ENCODE data around the gene RAB26.

RAB26 gene

DNA sequence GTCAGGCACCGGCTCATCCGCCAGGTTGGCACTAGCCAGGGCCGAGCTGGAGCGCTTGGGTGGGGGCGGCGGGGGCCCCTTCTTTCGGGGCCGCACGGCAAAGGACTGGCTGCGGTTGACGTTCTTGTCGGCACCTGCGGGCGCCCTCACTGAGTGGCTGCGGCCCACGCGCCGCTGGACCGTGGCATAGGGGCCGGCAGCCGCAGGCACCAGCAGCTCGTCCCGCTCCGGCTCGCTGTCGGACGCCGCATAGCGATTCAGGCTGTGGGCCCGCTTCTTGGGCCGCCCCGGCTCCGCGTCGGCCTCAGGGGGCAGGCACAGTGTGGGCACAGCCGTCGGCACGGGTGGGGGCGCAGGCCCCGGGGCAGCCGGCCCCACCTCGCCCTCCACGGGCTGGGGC lies 32.0 kb downstream of the RAB26 start:
- no peak for DNase-seq (ENCODE audit: low spot score)

DNA sequence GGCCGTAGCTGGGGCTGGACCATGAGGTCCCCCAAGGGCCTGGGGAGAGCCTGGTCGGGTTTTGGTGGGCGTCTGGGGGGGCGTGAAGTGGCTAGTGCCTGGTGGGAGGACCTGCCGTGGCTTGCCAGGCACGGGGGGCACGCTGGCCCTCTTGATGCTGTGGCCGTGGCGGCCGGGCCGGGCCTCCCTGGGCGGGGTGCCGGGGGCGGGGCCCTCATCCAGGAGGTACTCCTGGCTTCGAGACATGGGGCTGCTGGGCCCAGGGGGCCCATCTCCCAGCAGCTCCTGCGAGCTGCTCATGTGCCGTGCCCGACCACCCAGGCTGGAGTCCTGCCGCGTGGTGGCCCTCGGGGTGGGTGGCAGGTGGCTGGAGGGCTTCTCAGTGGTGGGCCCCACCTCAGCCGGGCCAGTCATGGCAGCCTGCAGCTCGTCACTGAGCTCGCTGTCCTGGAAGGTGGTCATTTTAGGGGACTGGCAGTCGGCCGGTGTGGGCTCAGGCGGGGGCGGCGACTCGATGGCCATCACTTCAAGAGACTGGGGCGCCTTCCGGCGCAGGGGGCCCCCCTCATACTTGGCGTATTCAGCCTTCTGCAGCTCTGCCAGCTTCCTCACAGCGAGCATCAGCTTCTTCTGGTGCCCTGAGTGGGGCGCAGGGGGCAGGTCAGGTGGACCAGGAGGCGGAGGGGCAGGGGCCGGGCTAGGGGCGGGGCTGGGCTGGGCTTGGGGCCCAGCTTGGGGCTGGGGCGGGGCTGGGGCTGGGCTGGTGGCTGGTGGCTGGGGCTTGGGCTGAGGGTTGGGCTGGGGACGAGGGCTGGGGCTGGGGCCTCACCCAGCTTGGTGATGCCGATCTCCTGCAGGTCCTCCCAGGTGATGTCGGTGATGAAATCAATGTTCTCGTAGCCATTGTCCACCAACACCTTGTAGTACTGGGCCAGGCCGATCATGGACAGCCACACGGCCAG lies 32.8 kb downstream of the RAB26 start:
- DNase-seq (ENCODE audit: low spot score), result no peak

DNA sequence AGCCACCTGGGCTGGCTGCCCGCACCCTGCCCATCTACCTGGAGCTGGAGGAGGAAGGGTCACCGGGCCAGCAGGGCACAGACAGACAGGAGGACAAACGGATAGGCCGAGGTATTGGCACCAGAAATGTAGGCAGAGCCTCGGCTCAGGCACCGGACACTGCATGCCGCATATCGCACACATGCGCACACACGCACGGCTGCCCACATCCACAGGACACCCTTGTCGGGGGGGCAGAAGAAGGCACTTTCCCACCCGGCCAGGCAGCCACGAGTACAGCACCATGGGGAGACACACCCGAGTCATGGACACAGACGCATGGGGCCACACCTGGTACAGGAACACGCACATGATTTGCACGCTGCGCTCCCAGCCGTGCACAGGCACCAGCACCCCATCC lies 33.5 kb downstream of the RAB26 start:
- DNase-seq (ENCODE audit: low spot score), result no peak

GRCh38 chr16:2183671-2184070 lies 35.2 kb downstream of the RAB26 start:
- DNase-seq (ENCODE audit: low spot score), result no peak

DNA sequence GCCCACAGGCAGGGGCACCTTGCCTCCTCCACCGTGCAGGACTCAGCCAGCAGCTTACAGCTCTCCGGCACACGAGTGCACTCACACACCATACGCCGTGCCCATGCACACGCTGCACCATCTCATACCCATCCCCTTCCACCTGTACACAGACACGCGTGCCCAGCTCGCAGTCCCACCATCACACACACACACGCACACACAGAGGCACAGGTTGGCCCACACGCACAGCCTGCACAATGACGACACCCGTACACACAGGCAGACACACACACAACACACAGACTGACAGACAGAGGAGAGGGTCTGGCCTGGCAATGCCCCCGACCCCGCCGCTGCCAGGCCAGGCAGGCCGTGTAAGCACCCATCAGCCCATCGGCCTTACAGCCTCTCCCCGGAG lies 35.9 kb downstream of the RAB26 start:
- no peak for DNase-seq (ENCODE audit: low spot score)

- DNase-seq (ENCODE audit: low spot score), result no peak
These were observed 36.5 kb downstream of the RAB26 start for GRCh38 chr16:2184962-2185361.

GRCh38 chr16:2186064-2186463 lies 37.6 kb downstream of the RAB26 start:
- no peak for DNase-seq (ENCODE audit: low spot score)

DNA sequence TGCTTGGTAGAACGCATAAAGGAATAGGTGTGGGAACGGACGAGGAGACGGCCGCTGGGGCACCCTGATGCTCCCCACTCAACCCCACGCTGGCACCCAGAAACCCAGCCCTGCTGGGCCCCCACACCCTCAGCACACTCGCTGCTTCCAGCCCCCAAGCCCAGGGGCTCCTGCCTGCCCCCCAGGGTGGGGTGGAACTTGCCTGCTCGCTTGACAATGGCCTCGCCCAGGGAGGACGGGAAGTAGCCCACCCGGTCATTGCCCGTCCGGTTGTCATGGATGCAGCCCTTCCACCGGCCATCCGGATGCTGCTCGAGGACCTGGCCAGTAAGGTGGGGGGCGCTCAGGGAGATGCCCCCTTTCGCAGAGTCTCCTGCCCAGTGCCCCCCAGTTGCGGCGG lies 38.1 kb downstream of the RAB26 start:
- DNase-seq (ENCODE audit: low spot score), result no peak

GRCh38 chr16:2187212-2187611 lies 38.8 kb downstream of the RAB26 start:
- DNase-seq (ENCODE audit: low spot score), result no peak

- no peak for DNase-seq (ENCODE audit: low spot score)
These were observed 40.0 kb downstream of the RAB26 start for GRCh38 chr16:2188395-2188794.

DNA sequence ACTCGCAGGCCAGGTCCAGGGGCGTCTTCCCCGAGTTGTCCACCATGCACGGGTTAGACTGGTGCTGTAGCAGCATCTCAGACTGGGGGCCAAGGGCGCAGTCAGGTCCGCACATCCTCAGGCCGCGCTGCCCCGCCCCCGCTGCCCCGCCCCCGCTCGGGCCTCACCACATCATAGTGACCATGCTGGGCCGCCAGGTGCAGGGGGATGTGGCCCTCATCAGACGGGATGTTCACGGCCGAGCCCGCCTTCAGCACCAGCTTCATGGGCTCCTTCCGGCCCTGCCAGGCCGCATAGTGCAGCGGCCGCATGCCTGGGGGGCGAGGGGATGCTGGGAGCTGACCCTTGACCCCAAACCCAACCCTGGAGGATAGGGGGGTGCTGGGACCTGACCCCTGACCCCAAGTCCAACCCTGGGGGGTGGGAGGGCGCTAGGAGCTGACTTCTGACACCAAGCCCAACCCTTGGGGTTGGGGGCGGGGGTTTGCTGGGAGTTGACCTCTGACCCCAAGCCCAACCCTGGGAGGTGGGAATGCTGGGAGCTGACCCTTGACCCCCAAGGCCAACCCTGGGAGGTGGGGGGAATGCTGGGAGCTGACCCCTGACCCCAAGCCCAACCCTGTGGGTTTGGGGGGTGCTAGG lies 40.9 kb downstream of the RAB26 start:
- no peak for DNase-seq (ENCODE audit: low spot score)

DNA sequence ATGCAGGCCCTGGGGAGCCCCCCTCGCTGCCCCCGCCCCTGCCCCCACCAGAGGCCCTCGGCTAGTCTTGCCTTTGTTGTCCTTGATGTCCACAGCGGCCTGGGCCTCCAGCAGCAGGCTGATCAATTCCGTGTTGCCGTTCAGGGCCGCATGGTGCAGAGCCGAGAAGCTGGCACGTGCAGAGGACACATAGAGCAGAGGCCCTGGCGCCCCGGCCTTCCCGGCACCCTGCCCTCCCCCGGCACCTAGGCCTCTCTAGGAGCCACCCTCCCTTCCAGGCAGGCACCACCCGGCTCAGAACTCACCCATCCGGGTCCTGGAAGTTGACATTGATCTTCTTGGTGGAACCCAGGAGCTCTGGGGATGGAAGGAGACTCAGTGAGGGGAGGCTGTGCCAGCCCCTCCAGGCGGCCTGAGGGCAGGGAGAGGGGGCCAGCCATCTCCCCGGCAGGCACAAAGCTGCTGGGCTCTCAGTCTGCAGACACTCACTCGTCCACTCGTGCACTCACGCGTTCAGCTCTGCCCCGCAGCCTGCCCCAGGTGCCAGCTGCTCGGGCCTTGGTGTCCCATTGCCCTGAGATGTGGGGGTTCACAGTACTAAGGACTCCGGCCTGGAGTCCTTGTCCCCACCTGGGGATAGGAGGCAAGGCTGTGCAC lies 41.7 kb downstream of the RAB26 start:
- DNase-seq (ENCODE audit: low spot score), result no peak

DNA sequence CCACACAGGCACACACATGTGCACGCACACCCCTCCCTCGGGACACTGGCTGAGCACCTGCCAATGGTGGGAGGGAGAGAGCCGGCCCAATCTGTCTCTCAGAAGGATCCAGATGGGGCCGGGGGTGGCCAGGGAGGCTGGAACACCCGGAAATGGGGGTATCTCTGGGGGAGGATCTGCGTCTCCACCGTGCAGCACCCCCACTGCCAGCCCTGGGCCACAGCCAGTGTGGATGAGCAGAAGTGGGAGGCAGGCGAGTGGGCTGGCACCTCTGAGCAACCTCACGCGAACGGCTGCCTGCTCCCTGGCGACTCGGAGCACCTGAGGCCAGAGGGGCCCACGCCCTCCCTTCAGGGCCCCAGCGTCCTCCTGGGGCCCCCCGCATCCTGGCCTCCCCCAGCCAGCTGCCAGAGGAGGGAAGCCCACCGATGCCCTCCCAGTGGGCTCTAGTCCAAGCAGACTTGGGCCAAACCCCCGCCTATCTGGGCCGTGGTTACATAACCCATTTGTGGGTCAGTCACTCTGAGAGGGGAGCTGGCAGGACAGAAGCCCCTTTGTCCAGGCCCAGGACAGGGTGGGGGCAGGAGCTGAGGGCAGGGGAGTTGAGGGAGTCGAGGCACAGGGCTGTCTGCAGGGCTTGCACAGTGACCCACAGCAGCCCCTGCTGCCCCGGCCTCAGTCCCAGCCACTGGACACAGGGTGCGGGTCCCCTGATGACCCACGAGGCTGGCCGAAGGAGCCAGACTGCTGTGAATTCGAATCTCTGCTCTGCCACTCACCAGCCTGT lies 42.4 kb downstream of the RAB26 start:
- DNase-seq (ENCODE audit: low spot score), result no peak

DNA sequence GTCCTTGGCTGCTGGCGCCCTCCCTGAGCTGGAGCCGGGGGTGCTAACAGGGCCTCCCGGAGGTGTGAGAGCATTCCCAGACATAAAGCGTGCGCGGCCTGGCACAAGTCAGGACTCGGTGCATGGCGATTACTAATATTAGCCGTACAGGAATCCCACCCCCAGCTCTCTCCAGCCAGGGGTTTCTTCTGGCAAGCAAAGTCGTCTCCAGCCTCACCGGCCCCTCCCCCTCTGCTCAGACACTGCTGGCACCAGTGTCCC lies 43.0 kb downstream of the RAB26 start:
- no peak for DNase-seq (ENCODE audit: low spot score)

GRCh38 chr16:2194166-2194834 lies 45.9 kb downstream of the RAB26 start:
- DNase-seq (ENCODE audit: low spot score), result no peak

DNA sequence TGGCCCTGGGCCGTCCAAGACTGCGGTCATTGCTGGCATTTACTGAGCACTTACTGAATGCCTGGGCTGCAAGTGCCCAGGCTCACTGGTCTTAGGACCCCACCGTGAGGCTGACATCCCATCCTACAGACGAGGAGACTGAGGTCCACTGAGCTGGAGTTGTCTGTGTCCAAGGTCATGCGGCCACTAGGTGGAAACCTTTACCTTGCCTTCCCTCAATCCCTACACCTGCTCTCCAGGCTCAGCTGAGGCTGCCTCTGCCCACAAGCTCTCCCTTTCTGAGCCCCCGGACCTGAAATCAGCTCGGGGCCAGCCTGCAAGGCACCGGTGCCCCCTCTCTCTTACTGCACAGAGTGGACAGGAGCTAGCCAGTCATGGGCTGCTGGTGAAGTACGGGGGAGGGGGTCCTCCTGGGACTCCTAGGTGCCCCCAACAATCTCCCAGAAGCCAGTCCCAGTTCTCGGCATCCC lies 46.5 kb downstream of the RAB26 start:
- peak; percentile 59 for DNase-seq (ENCODE audit: low spot score)

- no peak for DNase-seq (ENCODE audit: low spot score)
These were observed 47.1 kb downstream of the RAB26 start for GRCh38 chr16:2195322-2196161.

DNA sequence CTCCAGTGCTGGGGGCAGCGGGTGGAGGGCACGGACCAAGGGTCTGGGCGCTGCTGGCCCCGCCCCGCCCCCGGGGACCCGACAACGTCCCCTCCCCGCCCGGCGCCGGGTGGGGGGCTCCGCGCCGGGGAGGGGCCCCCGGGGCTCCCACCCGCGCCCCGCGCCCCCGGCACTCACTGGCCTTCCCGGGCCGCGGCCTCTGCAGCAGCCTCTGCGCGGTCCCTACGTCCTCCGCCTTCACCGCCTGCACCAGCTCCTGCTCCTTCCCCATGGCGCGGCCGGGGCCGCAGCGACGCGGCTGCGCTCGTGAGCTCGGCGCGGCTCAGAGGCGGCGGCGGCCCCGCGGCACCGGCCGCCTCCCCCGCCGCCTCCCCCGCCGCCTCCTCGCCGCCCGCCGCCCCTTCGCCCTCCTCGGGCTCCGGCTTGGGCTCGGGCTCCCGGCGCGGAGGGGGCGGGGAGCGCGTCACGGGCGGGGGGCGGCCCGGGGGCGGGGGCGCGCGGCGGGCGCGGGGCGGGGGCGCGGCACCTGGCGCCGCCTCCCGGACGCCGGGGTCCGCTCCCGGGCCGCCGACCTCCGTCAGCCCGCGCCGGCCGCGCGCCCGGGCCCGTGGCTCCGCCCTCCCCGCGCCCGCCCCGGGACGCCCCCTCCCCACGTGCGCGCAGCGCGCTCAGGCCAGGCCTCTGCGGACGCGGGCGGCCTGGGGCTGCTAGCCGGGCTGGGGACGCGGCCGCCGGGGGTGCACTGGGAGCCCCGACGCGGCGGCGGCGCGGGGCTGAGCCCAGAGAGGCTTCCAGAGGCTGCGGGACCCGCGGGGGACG lies 47.9 kb downstream of the RAB26 start, which contains the start of gene CASKIN1:
CASKIN1 (minus strand) TSS at position 444 of the 819 bp plus-strand sequence; CDS start at position 271, 173 bp downstream.
- DNase-seq (ENCODE audit: low spot score), result no peak

DNA sequence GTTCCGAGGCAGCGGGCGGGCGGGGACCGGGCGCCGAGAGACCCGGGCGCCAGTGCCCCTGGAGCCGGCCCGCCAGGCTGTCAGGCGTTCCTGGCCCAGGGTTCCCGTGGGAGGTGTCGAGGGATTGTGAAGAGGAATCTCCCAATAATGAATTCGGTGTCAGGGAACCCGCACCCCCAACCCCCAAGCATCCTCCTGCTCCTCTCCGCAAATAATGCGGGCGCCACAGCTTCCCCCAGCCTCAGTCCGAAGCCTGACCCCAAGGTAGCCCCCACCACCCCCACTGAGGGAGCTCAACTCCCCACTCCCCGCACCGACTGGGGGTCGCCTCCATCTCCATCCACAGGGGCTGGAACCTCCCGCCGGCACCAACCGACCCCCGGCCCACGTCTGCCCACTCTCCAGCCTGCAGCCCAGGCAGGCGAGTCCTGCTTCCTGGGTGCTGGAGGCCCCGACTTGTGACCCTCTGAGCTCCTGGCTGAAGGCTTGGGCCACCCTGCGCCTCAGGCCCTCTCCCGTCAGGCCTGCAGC lies 48.6 kb downstream of the RAB26 start:
- no peak for DNase-seq (ENCODE audit: low spot score)

DNA sequence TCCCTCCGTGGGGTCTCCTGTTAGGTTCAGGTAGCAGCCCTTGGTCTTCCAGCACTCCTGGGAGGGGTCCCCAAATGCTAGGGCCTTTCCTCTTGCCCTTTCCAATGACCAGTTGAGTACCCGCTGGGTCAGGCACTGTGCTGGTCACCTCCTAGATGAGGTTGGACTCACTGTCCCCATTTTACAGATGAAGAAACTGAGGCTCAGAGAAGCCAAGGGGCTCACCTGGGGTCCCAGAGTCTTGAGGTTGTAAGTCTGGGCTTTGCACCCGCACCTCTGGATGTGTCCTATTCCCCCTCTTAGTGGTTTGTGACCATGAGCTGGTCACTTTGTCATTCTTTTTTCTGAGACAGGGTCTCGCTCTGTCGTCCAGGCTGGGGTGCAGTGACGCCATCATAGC lies 49.3 kb downstream of the RAB26 start:
- no peak for DNase-seq (ENCODE audit: low spot score)
